ENCODE measurements around the gene GNA15. TPM values are rescaled to one million over a fixed set of nuclear protein-coding genes. Genes with fewer than 3 reads are reported as not detected.

The GNA15 gene
- total and polyA plus RNA-seq, 7 donors, result 0.55 to 6.0 (median 4.6) TPM

DNA sequence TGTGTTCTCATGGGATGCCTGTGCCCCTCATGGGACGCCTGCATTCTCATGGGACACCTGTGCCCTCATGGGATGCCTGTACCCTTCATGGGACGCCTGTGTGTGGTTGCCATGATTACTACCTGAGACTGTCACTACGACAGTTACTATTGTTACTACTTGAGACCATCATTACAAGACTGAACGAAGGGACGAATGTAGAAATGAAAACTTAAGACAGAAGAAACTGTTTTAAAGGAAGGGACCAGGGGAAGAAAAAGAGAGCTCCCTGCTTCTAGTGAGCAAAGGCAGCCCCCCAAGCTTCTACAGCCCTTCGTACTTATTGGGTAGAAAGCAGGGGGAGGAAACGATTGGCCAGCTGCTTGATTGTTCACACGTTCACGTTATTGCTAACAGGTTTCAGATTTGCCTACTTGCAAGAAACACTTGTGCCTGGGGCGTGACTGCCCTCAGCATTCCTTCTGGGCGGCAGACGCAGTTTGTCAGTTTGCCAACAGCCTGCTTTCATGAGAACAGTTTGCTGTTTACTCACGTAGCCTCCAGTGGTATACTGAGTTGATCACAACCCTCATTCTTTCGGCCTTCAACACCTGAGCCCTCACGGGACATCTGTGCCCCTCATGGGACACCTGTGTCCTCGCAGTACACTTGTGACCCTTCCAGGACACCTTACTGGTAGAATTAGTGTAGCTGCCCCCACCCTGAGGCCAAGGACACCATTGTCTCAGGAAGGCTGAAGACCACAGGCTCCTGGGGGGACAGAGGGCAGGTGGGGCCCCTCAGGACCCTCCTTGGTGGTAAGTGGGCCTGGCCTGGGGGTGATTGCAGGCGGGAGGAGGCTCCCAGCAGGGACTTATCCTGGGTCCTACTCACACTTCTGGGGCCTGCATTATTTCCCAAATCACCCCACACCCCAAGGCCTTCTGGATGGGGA is 40.2 kb downstream of the GNA15 start:
- intact Hi-C loops (cut with DNase I), result no loop called here
- no peaks in the 10 kb centered on the region for H3K9me3 ChIP-seq
- 25 to 50% methylated on average over 17 of the region's 17 CpGs for WGBS, 2 donors
- DNase-seq, result no peak
- no peak overlapping the region for H3K4me3 ChIP-seq
- H3K27ac ChIP-seq, result peak overlapping the region in 2 of 4 donors; percentile 12 to 46
- H3K36me3 ChIP-seq, result no peaks in the 10 kb centered on the region
- no peak for TF ChIP-seq POLR2A (IDR thresholded peaks at IDR 0.05)
- TF ChIP-seq POLR2AphosphoS5 (IDR thresholded peaks at IDR 0.05), result no peak
- no peaks in the 10 kb centered on the region for H3K4me1 ChIP-seq
- H3K27me3 ChIP-seq, result no peaks in the 10 kb centered on the region

DNA sequence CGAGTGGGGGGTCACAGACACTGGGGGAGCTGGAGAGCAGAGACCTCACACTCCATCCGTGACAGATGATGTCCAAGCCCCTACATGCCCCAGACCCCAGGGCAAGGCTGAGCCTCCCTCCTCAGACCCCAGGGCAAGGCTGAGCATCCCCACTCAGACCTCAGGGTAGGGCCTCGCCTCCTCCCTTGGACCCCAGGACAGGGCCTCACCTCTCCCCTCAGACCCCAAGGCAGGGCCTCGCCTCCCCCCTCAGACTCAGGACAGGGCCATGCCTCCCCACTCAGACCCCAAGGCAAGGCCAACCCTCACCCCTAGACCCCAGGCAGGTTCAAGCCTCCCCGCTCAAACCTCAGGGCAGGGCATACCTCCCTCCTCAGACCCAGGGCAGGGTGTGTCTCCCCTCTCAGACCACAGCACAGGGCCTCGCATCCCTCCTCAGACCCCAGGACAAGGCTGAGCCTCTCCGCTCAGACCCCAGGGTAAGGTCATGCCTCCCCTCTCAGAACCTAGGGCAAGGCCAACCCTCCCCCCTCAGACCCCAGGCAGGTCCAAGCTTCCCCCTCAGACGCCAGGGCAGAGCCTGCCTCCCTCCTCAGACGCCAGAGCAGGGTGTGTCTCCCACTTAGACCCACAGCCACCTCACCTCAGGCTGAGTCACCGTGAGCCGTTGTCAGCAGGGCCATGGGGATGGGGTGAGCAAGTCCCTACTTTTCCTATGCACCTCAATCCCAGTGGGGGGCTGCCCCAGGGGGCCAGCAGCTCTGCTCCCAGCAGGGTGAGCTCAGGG is 41.1 kb downstream of the GNA15 start:
- no peaks in the 10 kb centered on the region for H3K4me1 ChIP-seq
- TF ChIP-seq POLR2A (IDR thresholded peaks at IDR 0.05), result no peak
- TF ChIP-seq, protein P1, sequence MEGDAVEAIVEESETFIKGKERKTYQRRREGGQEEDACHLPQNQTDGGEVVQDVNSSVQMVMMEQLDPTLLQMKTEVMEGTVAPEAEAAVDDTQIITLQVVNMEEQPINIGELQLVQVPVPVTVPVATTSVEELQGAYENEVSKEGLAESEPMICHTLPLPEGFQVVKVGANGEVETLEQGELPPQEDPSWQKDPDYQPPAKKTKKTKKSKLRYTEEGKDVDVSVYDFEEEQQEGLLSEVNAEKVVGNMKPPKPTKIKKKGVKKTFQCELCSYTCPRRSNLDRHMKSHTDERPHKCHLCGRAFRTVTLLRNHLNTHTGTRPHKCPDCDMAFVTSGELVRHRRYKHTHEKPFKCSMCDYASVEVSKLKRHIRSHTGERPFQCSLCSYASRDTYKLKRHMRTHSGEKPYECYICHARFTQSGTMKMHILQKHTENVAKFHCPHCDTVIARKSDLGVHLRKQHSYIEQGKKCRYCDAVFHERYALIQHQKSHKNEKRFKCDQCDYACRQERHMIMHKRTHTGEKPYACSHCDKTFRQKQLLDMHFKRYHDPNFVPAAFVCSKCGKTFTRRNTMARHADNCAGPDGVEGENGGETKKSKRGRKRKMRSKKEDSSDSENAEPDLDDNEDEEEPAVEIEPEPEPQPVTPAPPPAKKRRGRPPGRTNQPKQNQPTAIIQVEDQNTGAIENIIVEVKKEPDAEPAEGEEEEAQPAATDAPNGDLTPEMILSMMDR (IDR thresholded peaks at IDR 0.05), result no peak
- TF ChIP-seq EP300 (IDR thresholded peaks at IDR 0.05), result no peak
- TF ChIP-seq POLR2AphosphoS5 (IDR thresholded peaks at IDR 0.05), result no peak
- H3K27me3 ChIP-seq, result no peaks in the 10 kb centered on the region
- H3K4me3 ChIP-seq, result no peak overlapping the region
- 53 to 63% methylated on average over 11 of the region's 11 CpGs for WGBS, 2 donors
- no peak for DNase-seq
- no peaks in the 10 kb centered on the region for H3K9me3 ChIP-seq
- intact Hi-C loops (cut with DNase I), result no loop called here
- H3K27ac ChIP-seq, result peak overlapping the region in 2 of 4 donors; percentile 12 to 46
- H3K36me3 ChIP-seq, result no peaks in the 10 kb centered on the region

DNA sequence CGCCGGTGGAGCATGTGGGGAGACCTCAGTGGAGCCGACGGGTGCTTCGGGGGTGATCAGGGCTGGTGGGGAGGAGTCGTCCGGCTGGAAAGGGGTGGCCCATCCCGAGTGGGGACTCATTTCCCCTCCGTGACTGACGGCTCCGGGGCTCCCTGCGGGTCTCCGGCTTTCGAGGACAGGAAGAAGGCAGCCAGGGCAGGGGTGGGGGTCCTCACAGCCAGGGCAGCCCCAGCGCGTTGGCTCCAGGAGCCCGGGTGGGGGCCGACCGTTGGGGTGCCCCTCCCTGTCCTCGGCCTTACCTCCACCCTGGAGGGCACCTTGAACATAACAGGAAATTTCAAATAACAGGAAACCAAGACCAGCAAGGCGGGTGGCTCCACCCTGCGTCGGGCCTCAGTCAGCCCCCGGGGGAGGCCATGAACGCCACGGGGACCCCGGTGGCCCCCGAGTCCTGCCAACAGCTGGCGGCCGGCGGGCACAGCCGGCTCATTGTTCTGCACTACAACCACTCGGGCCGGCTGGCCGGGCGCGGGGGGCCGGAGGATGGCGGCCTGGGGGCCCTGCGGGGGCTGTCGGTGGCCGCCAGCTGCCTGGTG is 42.6 kb downstream of the GNA15 start, which contains the start of gene S1PR4:
Gene S1PR4, plus strand, starts transcription at position 393 of the 596 bp plus-strand sequence. Its CDS starts 24 bp downstream, at position 417.
- TF ChIP-seq POLR2AphosphoS5 (IDR thresholded peaks at IDR 0.05) (no peak), POLR2A (IDR thresholded peaks at IDR 0.05) (no peak), EP300 (IDR thresholded peaks at IDR 0.05) (no peak)
- TF ChIP-seq, protein P1 (IDR thresholded peaks at IDR 0.05), result no peak
- H3K27me3 ChIP-seq, result no peaks in the 10 kb centered on the region
- H3K36me3 ChIP-seq, result no peaks in the 10 kb centered on the region
- no peaks in the 10 kb centered on the region for H3K9me3 ChIP-seq
- peak within 1 kb of the TSS in 1 of 4 donors; percentile 18 for H3K4me3 ChIP-seq
- WGBS, 2 donors, result 44 to 70% methylated on average over 42 of the region's 42 CpGs
- H3K4me1 ChIP-seq, result no peaks in the 10 kb centered on the region
- intact Hi-C loops (cut with DNase I), result no loop called here
- no peak for DNase-seq
- peak within 1 kb of the TSS in 1 of 4 donors; percentile 46 for H3K27ac ChIP-seq

DNA sequence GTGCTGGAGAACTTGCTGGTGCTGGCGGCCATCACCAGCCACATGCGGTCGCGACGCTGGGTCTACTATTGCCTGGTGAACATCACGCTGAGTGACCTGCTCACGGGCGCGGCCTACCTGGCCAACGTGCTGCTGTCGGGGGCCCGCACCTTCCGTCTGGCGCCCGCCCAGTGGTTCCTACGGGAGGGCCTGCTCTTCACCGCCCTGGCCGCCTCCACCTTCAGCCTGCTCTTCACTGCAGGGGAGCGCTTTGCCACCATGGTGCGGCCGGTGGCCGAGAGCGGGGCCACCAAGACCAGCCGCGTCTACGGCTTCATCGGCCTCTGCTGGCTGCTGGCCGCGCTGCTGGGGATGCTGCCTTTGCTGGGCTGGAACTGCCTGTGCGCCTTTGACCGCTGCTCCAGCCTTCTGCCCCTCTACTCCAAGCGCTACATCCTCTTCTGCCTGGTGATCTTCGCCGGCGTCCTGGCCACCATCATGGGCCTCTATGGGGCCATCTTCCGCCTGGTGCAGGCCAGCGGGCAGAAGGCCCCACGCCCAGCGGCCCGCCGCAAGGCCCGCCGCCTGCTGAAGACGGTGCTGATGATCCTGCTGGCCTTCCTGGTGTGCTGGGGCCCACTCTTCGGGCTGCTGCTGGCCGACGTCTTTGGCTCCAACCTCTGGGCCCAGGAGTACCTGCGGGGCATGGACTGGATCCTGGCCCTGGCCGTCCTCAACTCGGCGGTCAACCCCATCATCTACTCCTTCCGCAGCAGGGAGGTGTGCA is 43.3 kb downstream of the GNA15 start:
- Histone ChIP-seq H3K27me3 (no peaks in the 10 kb centered on the region), H3K4me1 (no peaks in the 10 kb centered on the region), H3K36me3 (no peaks in the 10 kb centered on the region), H3K27ac (peak overlapping the region in 1 of 4 donors; percentile 46), H3K9me3 (no peaks in the 10 kb centered on the region), H3K4me3 (peak overlapping the region in 1 of 4 donors; percentile 18)
- no peak for DNase-seq
- no peak for TF ChIP-seq EP300 (IDR thresholded peaks at IDR 0.05)
- no peak for TF ChIP-seq POLR2AphosphoS5 (IDR thresholded peaks at IDR 0.05)
- TF ChIP-seq, protein P1 (IDR thresholded peaks at IDR 0.05), result no peak
- TF ChIP-seq POLR2A (IDR thresholded peaks at IDR 0.05), result no peak
- WGBS, 2 donors, result 52 to 84% methylated on average over 52 of the region's 52 CpGs
- intact Hi-C loops (cut with DNase I), result no loop called here

Data from sigmoid colon (tissue), 7 donors.